ENCODE results near the gene HAVCR2. TPM values are rescaled to one million over a fixed set of nuclear protein-coding genes. Genes with fewer than 3 reads are reported as not detected.
"Not testable (repeated sequence)": the region's sequence is repeated elsewhere in the genome, so short reads cannot be mapped to it uniquely, and the experiment has no call there.

HAVCR2 gene
- total and polyA plus RNA-seq, 8 donors: 0.72 to 10.3 (median 1.0) TPM

GRCh38 chr5:157059891-157060290, 49.0 kb downstream of the HAVCR2 start:
- WGBS, 2 donors: 86 to 87% methylated on average over 3 of the region's 3 CpGs
- intact Hi-C loops (cut with DNase I): no loop called here

GRCh38 chr5:157059093-157059539, 49.7 kb downstream of the HAVCR2 start, which contains the start of gene HAVCR1:
Gene HAVCR1, minus strand, starts transcription at chr5:157059116. Its CDS starts 1,173 bp downstream, at chr5:157057943.
- Histone ChIP-seq H3K36me3 (no peaks in the 10 kb centered on the region), H3K4me1 (peaks cover 0 to 5% (median 0%) of the 10 kb centered on the region in 3 donors), H3K27ac (peak within 1 kb of the TSS in 1 of 4 donors; percentile 13), H3K4me3 (no peak within 1 kb of the TSS), H3K27me3 (no peaks in the 10 kb centered on the region), H3K9me3 (no peaks in the 10 kb centered on the region)
- intact Hi-C loops (cut with DNase I): no loop called here
- ATAC-seq (peak; percentile 75 to 98 (median 92)), FAIRE-seq (no peak), DNase-seq (no peak)
- TF ChIP-seq CTCF (IDR thresholded peaks at IDR 0.05): no peak
- WGBS, 2 donors: 30 to 51% methylated on average over 9 of the region's 9 CpGs

More at GRCh38 chr5:157059891-157060290, 49.0 kb downstream of the HAVCR2 start:
- no peak for TF ChIP-seq CTCF (IDR thresholded peaks at IDR 0.05)
- H3K4me3 ChIP-seq: no peak overlapping the region
- peak in 1 of 4 donors; percentile 36 for ATAC-seq
- no peak for DNase-seq
- FAIRE-seq: no peak
- no peaks in the 10 kb centered on the region for H3K27me3 ChIP-seq
- peaks cover 0 to 5% (median 0%) of the 10 kb centered on the region in 3 donors for H3K4me1 ChIP-seq
- H3K9me3 ChIP-seq: no peaks in the 10 kb centered on the region
- no peaks in the 10 kb centered on the region for H3K36me3 ChIP-seq
- H3K27ac ChIP-seq: no peak overlapping the region

GRCh38 chr5:157057459-157058370, 51.1 kb downstream of the HAVCR2 start:
- DNase-seq (no peak), FAIRE-seq (no peak), ATAC-seq (no peak)
- WGBS, 2 donors: 87 to 90% methylated on average over 11 of the region's 11 CpGs
- H3K27me3 ChIP-seq: no peaks in the 10 kb centered on the region
- H3K9me3 ChIP-seq: no peaks in the 10 kb centered on the region
- TF ChIP-seq CTCF (IDR thresholded peaks at IDR 0.05): no peak
- no peak overlapping the region for H3K4me3 ChIP-seq
- intact Hi-C loops (cut with DNase I): no loop called here
- H3K4me1 ChIP-seq: peaks cover 0 to 5% (median 0%) of the 10 kb centered on the region in 3 donors
- H3K27ac ChIP-seq: no peak overlapping the region
- no peaks in the 10 kb centered on the region for H3K36me3 ChIP-seq

GRCh38 chr5:157056848-157057247, 52.0 kb downstream of the HAVCR2 start:
- H3K27me3 ChIP-seq; H3K9me3 ChIP-seq; H3K4me1 ChIP-seq; H3K36me3 ChIP-seq; intact Hi-C loops (cut with DNase I); ATAC-seq; DNase-seq; FAIRE-seq; H3K4me3 ChIP-seq; H3K27ac ChIP-seq: not testable (repeated sequence)
- 83 to 95% methylated on average over 6 of the region's 6 CpGs for WGBS, 2 donors

GRCh38 chr5:157051604-157052245, 57.1 kb downstream of the HAVCR2 start:
- no peaks in the 10 kb centered on the region for H3K4me1 ChIP-seq
- no peak overlapping the region for H3K4me3 ChIP-seq
- ATAC-seq: no peak
- intact Hi-C loops (cut with DNase I): no loop called here
- FAIRE-seq: no peak
- H3K27ac ChIP-seq: no peak overlapping the region
- no peak for DNase-seq
- 57 to 72% methylated on average over 7 of the region's 7 CpGs for WGBS, 2 donors
- TF ChIP-seq CTCF (IDR thresholded peaks at IDR 0.05): no peak
- H3K9me3 ChIP-seq: no peaks in the 10 kb centered on the region
- no peaks in the 10 kb centered on the region for H3K36me3 ChIP-seq
- H3K27me3 ChIP-seq: no peaks in the 10 kb centered on the region
